GM19452 (cell line): ENCODE measurements around the gene ZSCAN30.

Source experiments
- ATAC-seq: cut with Tn5 transposase; IDR thresholded peaks from one replicate; pipeline ENCODE4 v1.9.1; 2021; ENCODE audit not compliant: unreplicated experiment

The ZSCAN30 gene

DNA sequence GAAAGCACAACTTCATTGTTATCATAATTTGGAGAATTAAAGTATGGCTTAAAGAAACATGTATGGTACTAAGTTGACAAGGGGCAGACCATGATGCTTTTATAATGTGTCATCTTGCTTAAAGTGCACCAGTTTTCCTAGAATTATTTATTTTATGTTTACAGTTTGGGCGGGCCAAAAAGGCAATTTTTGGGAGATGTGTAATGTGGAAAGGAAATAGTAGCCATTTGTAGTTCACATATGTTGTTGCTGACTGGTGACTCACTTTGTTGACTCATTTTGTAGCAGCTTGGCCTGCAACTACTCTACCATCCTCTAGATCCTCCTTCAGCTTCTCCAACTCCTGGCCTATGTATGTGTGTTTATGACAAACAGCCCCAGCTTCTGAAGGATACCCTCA lies 7.7 kb downstream of the ZSCAN30 start:
- no peak for ATAC-seq

DNA sequence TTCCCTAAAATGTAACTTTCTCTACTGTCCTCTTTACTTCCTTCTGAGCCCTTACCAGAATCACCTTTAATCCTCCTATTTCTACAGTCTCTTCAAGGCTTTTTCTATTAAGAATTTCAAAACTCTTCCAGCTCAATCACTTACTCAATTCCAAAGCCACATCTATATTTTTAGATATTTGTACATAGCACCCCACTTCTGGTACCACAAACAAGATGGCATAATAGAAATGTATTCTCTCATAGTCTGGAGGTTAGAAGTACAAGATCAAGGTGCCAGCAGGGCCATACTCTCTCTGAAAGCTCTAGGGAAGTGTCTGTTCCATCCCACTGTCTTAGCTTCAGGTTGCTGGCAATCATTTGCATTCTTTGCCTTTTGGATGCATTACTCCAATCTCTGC lies 11.1 kb downstream of the ZSCAN30 start:
- ATAC-seq = no peak

DNA sequence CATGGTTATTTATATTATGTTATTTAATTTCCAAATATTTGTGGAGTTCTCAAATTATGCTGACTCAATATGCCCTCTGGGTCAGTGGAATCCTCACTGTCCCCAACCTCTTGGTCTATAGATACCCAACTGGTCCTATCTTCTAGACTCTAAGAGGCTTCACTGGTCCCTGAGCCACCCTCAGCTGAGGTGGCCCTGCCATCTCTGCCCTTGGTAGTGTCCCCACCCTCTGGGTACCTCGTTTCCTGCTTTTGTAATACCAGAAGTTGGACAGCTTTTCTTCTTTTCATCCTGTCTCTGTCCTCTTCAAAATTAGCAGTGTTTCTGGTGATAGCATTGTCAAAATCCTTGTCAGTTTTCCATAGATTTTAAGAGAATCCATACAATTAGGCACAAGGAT lies 11.9 kb downstream of the ZSCAN30 start:
- ATAC-seq = no peak

DNA sequence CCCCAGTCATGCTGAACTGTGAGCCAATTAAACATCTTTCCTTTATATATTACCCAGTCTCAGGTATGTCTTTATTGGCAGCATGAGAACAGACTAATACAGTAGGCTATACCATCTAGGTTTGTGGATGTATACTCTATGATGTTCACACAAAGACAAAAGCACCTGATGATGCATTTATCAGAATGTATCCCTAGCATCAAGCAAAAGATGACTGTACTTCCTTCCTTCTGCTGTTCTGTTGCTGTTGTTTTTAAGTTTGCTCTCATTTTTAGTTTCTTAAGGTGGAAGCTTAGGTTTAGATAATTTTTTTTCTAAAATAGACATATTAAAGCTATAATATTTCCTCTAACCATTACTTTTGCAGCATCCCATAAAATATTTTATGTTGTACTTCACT lies 12.4 kb downstream of the ZSCAN30 start:
- no peak for ATAC-seq

DNA sequence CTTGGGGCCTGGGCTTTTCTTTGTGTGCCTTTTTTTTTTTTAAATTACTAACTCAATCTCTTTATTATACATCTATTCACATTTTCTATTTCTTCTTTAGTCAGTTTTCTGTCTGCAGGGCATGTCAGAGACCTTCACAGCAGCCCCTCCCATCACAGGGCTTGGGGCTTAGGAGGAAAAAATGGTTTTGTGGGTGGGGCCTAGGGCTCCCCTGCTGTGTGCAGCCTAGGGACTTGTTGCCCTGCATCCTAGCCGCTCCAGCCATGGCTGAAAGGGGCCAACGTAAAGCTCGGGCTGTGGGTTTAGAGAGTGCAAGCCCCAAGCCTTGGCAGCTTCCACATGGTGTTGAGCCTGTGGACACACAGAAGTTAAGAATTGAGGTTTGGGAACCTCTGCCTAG lies 13.8 kb downstream of the ZSCAN30 start:
- ATAC-seq = no peak

DNA sequence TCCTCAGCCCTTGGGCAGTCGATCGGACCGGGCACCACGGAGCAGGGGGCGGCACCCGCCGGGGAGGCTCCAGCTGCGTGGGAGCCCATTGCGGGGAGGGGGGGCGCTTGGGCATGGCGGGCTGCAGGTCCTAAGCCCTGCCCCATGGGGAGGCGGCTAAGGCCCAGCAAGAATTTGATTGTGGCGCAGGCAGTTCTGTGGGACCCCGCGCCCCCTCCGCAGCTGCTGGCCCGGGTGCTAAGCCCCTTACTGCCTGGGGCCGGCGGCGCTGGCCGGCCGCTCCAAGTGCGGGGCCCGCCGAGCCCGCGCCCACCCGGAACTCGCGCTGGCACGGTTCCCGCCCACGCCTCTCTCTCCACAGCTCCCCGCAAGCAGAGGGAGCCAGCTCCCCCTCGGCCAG lies 18.4 kb downstream of the ZSCAN30 start:
- ATAC-seq = no peak

DNA sequence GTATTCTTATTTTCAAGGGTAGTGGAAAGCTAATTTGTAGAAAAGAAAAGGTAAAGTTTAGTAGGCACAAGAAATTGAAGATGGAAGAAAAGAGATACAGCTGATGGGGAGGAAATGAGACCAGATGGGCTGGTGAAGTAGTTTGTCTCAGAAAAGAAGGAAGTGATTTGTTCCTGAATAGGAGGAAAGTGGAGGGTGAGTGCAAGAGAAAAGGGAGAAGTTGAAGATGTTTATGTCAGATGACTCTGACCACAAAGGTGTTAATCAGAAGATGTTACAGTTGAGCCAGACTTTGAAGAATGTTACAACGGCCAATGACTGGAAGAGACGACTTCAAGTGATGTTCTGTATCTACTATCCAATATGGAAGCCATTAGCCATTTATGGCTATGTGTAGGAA lies 21.2 kb downstream of the ZSCAN30 start:
- no peak for ATAC-seq

DNA sequence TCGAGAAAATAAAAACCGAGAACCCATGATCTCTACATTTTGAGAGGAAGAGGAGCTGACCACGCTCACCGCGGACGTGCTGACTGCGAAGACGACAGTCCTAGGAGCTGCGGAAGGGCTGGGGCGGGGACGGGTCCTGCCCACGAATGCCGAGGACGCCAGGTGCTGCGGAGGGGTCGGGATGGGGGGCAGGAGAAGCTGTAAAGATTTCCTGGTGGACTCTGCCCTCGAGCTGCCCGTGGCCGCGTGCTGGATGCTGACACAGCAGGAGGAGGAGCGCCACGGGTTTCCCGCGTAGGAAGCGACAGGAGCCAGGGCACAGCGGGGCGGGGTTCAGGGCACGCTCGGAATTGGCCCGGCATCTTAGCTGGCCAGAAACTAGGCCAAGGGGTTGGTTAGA lies 22.2 kb downstream of the ZSCAN30 start:
- no peak for ATAC-seq

DNA sequence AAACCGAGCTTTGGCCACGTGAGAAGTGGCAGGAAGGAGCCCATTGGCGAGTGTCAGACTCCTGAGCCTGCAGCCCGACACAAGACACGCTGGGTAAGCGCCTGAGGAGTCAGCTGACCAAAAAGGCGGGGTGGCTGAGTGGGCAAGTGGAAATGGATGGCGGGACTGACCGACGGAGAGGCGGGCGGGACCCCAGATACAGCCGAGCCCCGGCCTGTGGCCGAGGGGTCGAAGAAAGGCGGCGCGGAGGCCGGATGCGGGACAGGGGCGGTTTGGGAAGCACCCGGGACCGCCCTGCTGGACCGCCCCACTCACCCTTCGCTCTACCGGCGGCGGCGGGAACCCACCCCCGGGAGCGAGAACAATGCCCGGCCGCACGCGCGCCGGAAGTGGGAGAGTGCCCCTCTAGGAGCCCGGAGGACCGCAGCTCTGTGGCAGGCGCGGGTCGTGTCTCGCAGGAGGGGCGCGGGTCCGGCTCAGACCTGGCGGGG lies 22.8 kb downstream of the ZSCAN30 start:
- peak; percentile 70 for ATAC-seq

DNA sequence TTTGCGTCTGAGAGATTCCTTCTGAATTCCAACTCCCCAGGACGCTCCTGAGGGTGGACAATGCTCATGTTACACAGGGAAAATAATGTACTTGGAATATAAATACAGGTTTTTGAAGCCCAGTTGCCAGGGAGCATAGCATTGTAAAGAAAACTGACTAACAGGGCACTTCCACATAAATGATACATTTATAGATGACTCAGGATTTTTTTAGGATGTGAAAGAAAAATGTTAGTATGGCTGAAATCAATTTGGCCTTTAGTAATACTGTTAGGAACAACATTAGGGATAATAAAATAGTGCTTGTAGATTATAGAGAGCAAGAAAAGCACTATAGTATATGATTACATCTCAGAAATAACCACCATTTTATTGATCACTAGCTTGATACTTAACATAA lies 25.6 kb downstream of the ZSCAN30 start:
- no peak for ATAC-seq

DNA sequence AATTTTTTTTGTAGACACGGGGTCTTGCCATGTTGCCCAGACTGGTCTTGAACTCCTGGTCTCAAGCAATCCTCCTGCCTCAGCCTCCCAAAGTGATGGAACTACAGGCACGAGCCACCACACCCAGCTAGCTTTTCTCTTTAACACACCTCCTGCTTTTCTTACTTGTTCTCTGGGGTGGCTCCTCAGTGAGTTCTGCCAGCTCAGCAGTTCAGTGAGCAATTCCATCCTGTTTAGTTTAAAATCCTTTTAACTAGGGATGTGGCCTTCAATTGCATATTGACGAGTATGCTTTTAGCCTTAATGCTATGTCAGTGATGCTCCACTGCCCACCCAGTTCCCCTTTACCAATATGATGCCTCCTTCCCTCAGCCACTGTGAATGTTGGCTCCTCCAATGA lies 33.1 kb downstream of the ZSCAN30 start:
- ATAC-seq = no peak

DNA sequence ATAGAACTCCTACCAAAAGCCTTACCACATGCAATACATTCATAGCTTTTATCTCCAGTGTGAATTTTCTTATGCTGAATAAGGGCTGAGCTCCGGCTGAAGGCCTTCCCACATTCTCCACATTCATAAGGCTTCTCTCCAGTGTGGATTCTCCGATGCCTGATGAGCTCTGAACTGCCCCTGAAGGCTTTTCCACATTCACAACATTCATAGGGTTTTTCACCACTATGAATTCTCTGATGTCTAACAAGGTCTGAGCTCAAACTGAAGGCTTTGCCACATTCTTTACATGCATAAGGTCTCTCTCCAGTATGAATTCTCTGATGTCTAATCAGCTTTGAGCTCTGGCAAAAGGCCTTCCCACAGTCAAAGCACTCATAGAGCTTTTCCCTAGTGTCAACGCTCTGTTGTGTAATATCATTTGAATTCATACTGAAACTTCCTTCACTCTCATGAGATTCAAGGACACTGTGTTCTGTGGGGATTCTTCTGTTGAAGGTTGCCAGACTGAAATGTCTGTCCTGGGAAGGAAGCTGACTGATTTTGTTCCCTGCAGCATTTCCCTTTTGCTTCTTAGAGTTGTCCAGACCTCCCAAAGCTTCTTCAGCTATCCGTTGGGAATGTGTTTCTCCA lies 36.3 kb downstream of the ZSCAN30 start:
- ATAC-seq = no peak

DNA sequence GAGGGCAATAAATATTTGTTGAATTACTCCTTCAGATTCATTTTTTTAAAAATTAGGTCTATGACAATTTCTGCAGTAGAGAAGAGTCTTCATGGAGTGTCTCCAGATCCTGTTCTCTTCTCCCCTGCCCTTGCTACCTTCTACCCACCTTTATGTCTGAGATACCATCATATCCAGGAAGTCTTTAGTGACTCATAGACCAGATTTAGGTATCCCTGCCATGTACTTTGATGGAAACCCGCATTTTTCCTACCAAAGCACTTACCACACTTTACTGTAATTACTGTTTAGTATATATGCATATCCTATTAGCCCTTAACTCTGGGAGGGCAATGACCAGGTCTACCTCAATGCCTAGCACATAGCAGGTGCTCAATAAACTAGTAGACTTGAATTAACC lies 37.6 kb downstream of the ZSCAN30 start:
- no peak for ATAC-seq

DNA sequence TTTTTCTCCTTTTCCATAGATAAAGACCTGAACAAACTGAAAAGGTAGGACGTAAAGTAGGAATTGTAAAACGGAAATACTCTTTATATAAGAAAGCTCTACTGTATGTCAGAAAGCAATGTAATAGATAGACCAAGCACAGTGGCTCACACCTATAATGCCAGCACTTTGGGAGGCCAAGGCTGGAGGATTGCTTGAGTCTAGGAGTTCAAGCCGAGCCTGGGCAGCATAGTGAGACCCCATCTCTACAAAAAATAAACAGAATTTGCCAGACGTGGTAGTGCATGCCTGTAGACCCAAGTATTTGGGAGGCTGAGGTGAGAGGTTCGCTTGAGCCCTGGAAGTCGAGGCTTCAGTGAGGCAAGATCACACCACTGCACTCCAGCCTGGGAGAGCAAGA lies 41.6 kb downstream of the ZSCAN30 start:
- ATAC-seq = no peak

DNA sequence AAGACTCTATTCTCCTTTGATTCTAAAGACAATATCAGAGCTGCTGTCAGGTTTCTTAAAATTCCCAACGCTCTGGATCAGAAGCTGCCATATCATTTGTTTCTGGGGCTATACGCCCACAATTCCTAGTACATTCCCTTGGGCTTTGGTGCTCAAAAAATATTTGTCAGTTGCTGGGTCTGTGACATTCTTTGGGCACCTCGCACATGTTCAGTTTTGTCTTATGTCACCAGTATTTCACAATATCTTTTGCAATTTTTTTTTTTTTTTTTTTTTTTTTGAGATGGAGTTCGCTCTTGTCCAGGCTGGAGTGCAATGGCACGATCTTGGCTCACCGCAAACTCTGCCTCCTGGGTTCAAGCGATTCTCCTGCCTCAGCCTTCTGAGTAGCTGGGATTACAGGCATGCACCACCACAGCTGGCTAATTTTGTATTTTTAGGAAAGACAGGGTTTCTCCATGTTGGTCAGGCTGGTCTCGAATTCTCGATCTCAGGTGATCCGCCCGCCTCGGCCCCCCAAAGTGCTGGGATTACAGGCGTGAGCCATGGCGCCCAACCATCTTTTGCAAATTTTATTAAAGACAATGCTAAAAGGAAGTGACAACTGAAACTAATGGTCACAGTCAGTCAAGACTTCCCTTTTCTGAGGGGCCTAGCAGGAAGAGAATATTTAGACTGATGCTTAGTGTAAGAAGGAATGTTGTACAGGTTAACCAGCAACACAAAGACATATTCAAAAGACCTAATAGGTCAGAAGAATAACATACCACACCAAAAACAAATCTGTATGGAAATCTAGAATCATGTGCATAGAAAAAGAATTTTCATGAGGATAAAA lies 42.4 kb downstream of the ZSCAN30 start:
- ATAC-seq = no peak

DNA sequence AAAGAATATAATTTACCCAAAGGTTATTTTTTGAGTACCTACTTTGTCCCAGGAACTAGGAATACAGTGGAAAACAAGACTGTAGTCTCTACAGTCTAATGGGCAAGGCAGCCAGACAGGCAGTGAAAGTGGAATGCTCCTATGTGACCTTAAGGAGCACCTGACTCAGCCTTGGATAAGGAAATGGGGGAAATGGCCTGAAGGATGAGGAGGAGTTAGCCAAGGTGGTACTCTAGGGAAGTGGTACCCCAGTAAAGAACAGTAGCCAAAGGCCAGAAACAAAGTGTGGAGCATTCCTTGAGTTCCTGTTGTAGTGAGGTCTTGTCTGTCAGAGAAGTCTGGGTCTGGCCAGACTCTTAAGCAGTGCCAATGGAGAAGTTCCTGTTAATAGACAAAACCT lies 43.2 kb downstream of the ZSCAN30 start:
- ATAC-seq = no peak

DNA sequence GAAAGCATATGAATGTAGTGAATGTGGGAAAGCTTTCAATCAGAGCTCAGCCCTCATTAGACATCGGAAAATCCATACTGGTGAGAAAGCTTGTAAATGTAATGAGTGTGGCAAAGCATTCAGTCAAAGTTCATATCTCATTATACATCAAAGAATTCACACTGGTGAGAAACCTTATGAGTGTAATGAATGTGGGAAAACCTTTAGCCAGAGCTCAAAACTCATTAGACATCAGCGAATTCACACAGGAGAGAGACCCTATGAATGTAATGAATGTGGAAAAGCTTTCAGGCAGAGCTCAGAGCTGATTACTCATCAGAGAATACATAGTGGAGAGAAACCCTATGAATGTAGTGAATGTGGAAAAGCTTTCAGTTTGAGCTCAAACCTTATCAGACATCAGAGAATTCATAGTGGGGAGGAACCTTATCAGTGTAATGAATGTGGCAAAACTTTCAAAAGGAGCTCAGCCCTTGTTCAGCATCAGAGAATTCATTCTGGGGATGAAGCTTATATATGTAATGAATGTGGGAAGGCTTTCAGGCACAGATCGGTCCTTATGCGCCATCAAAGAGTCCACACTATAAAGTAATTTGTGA lies 44.2 kb downstream of the ZSCAN30 start:
- ATAC-seq = no peak

DNA sequence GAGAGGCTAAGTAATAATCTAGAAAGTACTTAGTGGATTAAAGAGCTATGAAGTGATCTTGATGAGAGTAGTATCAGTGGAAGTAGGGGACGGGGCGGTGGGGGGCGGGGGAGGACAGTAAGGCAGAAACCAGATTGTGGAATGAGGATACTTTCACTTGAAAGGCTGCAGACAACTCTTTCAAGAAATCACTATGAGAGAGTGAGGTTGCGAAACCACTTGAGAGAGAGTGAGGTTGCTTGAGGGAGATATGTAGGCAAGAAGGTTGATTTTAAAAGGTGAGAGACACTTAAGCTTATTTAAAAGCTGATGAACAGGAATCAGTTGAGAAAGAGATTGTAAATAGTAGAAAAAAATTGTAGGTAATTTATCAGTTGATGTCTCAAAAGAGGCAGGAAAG lies 45.4 kb downstream of the ZSCAN30 start:
- ATAC-seq = no peak

DNA sequence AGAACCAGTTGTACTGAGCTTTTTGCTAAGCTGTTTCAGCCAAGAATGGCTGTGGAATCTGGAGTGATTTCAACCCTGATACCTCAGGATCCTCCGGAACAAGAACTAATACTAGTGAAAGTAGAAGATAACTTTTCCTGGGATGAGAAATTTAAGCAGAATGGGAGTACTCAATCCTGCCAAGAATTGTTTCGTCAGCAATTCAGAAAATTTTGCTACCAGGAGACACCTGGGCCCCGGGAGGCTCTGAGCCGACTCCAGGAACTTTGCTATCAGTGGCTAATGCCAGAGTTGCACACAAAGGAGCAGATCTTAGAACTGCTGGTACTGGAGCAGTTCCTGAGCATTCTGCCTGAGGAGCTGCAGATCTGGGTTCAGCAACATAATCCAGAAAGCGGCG lies 47.6 kb downstream of the ZSCAN30 start:
- ATAC-seq = no peak

DNA sequence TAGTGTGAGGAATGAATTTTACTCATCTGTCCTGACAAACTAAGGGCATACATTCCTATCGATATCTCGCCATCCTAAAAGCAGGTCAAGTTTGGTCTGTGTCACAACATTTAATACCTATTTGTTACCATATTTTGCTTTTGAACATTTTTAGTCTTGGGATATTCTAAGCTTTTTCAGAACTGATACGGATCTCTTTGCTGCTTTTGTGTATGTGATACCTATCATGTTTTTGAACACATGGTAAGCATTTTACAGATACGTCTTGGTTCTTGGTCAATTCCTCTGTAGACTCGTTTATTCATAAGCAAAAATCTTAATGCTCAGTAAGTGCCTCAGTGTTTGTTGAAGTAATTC lies 48.6 kb downstream of the ZSCAN30 start:
- no peak for ATAC-seq

DNA sequence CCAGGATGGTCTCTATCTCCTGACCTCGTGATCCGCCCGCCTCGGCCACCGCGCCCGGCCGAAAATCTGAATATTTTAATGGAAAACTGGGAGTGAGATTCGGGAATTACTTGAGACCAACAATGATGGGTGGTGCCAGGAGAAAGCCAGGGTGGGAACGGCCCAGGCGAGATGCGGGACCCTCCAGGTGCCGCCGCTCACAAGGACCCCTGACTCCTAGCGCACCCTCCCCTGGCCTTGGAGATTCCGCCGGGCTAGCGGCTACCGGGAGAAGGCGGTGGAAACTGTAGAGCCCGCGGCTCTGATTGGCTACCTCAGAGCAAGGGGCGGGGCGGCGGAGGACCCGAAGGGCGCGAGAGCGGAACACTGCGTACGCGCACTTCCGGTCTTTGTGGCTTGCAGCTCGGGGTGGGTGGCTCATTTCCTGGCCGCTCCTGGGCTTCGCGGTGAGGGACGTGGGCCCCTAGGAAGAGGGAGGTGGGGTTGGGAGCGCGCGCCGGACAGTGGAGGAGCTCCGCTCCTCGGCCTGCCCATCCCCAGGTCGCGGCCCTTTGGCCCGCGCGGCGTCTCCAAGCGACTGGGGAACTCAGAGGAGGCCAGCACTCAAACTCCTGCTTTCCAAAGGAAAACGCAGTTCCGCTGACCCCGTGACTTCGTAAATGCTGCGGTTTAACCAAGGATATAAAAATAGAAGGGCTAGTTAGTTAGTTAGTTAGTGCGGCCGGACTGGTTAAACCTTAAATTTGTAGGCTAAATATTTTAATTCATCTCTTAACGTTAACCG lies 49.2 kb downstream of the ZSCAN30 start, which contains the start of gene ZNF397:
TSS of gene ZNF397 (plus strand) at position 371 of the 784 bp plus-strand sequence. CDS start 1,437 bp downstream, outside the sequence.
- peak; percentile 97 for ATAC-seq
